HG02798 (cell line): ENCODE data around the gene SMIM24.

Experiments used
- ATAC-seq: cut with Tn5 transposase; IDR thresholded peaks from one replicate; pipeline ENCODE4 v1.9.1; 2021; ENCODE audit warnings: mild to moderate bottlenecking; ENCODE audit not compliant: unreplicated experiment, poor library complexity

SMIM24 gene

DNA sequence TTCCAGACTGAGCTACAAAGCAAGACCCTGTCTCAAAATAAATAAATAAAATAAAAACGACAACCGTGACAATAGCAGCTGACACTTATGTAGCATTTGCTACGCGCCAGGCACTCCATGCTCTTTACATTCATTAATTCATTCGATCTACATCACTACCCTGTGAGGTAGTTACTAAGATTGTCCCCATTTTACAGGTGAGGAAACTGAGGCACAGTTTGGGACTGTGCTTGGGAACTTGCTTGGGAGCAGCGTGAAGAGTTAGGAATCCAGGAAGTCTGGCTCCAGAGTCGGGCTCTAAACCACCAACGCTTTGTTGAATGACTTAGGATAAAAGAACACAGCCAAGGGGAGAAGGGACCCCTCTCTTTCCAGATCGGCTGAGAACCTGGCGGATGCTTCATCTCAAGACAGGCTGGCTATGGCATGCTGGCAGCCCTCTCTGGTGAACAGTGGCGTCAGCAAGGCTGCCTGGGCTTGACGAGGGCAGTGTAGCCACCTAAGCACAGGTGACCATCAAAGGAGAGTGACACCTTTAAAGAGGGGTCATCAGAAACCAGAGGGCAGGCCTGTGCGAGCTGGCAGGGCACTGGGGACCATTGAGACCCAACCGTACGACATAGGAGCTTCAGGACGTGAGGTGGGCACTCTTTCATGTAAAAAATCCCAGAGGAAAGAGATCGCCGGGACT lies 19.6 kb upstream of the SMIM24 start:
- ATAC-seq: no peak

DNA sequence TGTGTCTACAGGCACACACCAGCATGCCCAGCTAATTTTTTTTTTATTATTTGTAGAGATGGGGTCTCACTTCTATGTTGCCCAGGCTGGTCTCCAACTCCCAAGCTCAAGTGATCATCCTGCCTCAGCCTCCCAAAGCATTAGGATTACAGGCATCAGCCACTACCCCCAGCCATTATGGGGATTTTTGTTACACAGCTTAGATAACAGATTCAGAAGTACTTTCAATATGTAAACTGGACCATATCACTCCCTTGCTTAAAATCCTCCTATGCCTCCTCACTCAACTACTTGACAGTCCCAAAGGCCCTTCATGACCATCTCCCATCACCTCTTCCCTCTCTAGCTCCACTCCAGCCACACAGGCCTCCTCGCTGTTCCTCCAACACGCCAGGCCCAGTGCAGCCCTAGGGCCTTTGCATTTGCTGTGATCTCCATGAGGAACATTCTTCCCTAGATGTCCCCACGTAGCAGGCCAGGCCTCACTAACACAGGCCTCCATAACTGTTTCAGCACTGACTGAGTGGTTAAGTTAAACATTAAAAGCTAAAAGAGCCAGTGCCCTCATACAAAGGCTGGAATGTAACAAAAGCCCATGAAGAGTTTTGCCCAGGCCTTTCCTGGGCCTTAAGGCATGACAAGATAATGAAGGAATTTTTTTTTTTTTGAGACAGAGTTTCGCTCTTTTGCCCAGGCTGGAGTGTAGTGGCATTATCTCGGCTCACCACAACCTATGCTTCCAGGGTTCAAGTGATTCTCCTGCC lies 17.6 kb upstream of the SMIM24 start:
- no peak for ATAC-seq

DNA sequence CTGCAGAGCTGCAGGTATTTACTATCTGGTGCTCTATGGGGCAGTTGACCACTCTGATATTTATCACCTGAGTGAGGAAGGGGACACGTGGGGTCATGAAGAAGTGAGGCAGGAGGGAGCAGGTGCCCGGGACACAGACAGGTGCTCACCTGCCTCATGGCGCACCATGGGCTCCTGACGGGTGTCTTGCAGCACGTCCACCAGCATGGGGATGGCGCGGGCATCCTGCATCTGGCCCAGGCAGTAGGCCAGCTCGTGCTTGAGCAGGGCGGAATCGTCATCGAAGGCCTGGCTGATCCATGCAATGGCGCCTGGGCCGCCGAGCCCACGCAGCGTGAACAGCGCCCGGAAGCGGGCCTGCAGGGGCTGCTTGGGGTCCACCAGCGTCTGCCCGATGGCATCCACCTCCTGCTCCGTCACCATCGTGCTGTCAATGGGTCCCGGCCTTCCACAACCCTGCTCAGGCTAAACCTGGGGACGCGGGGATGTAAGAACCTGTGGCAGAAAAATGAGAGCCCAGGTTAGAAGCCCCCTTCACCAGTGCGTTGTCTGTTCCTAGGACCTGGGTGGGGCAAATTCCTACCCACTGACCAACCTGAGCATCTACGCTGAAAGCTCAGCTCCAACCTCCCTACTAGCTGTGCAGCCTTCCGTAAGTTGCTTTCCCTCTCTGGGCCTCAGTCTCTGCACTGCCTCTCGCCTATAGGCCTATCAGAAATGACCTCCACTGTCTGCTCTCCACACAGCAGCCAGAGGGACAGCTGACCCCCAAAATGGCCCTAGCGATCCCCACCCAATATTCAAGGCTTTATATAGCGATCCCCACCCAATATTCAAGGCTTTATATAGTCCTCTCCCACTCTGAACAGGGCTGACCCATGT lies 16.3 kb upstream of the SMIM24 start:
- ATAC-seq: no peak

DNA sequence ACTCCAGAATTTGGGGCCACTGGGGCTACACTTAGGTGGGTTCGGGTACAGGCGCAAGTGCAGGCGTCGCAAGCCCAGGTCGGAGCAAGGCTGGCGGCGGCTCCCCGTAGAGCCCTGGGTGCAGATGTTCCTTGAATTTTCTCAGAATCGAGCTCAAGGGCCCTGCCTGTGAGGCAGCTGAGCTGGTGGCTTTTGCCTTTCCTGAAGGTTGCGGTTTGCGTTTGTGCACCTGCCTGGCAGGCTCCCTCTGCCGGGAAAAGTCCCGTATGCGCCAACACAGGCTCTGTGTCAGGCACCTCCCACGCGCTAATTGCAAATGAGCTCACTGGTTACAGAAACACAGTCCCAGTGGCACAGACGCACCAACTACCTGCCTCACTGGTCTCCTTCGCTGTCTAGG lies 14.2 kb upstream of the SMIM24 start:
- no peak for ATAC-seq

DNA sequence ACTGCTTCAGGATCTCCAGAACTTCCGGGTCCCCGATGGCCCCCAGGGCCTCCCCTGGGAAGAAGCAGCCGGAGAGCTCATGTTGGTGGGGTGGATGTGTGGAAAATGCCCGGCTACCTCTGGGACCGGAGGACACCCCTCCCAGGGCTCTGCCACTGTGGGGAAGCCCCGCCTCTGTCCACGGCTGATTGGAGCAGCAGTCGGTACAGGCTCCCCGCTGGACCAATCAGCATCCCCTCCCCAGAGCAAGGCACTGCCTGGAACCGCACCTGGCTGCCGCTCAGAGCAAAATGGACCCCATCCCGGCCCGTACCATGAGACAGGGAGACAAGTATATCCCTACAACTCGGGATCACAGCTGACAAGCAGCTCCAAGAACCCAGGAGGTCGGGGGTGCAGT lies 13.7 kb upstream of the SMIM24 start:
- no peak for ATAC-seq

DNA sequence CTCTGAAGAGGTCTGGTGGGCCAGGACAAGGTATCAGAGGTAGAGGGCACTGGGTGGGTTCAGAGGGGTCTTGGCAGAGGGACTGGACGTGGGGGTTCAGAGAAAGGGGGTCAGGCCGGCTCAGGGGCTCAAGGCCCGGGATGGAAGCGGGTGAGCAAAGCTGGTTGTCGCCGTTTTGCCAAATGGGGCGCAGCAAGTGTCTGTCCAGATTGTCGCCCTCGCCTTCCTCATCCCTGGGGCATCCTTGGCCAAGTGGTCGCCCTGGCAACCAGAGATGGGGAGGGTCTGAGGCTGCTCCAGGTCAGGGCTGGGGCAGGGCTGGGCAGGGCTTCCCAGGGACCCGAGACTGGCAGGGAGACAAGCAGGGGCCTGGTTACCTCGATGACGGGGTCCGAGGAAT lies 13.3 kb upstream of the SMIM24 start:
- ATAC-seq: no peak

DNA sequence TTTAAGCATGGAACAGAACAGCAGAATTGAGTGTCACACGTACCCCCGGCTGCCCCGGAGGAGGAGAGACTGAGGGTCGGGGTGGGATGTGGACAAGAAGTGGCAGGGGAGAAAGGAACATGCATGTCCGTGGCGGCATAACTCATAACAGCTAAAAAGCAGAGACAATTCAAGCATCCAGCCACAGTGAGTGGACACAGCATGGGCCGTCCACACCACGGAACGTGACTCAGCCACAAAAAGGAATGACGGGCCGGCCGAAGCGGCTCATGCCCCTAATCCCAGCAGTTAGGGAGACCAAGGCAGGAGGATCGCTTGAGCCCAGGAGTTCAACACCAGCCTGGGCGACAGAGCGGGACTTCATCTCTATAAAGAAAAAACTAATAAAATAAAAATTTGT lies 12.6 kb upstream of the SMIM24 start:
- ATAC-seq: no peak

DNA sequence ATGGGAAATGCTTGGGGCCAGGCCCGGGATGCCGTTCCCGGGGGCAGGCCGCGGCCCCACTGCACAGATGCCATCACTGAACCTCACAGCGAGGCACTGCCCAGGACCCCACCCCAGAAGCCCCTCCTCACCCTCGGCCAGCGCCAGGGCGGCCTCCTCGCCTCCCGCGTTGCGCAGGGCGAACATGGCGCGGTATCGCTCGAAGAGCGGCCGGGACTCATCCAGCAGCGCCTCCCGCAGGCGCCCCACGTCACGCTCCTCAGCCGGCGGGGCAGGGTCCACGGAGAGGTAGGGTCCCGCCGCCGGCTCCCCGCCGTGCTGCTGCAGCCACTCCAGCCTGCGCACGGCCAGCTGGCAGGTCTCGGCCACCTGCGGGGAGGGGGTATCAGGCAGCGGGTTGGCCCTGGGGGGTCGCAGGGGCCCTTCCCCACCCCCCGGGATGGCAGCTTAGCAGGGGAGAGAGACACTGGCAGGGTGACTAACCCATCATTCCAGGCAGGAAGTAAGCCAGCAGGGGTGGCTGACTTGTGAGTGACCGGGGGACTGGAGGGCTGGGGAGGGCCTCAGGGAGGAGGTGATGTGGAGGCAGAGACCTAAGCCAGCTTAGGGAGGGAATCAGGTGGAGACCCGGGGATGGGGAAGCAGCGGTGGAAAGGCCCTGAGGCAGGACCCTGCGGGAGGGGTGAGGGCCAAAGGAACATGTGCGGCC lies 12.0 kb upstream of the SMIM24 start:
- ATAC-seq: no peak

DNA sequence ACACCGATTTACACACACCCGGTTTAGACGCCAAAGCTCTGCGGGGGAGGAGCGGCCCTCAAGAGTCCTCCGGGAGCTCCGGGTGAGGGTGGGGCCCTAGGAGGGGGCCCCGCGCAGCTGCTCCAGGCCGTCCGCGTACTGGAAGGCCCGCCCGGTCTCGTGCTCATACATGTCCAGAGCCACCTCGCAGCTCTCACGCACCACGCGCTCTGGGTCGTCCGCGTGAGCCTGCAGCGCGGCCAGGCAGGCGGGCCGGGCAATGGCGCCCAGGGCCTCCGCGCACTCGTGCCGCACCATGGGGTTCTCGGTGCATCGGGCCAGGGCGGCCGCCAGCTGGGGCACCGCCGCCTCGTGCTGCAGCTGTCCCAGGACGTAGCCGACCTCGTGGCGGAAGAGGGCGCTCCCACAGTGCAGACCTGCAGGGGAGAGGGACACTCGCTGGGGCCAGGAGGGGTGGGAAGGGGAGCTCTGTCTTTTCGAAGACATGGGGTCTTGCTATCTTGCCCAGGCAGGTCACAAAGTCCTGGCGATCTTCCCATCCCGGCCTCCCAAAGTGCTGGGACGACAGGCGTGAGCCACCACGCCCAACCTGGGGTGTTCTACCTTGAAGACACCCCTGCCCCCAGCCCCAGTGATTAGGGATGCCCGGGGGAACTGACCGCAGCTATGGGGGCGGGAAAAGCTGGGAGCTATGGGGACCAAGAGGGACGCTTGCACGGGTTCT lies 11.2 kb upstream of the SMIM24 start:
- ATAC-seq: no peak

DNA sequence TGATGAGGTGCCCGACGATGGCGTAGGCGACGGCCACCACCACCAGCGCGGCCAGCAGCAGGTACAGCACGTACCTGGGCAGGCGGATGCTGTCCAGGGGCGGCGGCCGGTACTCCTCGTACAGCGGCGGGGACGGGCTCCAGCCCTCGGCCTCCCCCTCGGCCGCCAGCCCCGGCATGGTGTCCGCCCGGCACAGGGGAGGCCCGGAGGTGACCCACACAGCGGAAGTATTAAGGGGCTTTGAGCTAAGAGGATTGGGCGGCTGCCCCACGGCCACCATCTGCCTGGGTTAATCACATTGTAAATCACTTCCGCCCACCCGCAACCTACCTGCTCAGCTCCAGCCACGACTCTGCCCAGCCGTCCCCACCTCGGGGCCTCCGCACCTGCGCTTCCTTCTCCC lies 2.9 kb upstream of the SMIM24 start, which contains the start of gene SMIM44:
Gene SMIM44 (minus strand): TSS at position 216 of the 403 bp plus-strand sequence. CDS start 38 bp downstream, at position 178.
- ATAC-seq: no peak

DNA sequence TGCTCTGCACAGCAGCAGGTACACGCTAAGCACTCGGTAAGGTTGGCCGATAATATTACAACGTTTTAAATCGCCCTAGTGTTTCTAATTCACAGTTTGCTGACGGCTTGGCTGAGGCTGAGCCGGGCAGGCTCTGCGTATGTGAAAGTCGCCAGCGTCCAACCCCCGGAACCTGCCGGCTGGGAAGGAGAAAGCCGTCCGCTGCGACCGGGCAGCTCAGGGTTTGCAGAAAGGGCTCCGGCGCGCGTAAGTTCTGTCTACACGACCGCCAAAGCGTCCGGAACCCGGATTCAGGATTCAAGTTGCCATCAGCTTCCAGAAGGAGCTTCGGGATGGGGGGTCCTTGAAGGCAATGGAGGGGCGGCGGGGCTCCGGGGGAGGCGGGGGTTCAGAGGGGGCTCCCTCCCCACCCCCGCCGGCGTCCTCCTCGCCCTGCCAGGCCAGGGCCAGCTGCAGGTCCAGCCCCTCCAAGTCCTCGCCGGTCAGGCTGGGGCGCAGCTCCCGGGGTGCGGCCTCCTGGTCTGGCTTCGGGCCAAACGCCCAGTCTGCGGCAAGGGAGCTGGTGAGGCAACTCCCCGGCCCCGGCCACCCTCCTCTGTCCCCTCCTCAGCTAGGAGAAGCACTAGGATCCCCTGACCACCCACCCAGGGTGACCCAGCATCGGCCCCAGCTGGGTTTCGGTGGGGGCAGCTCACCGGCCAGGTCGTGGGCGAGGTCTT lies 2.3 kb upstream of the SMIM24 start:
- no peak for ATAC-seq

DNA sequence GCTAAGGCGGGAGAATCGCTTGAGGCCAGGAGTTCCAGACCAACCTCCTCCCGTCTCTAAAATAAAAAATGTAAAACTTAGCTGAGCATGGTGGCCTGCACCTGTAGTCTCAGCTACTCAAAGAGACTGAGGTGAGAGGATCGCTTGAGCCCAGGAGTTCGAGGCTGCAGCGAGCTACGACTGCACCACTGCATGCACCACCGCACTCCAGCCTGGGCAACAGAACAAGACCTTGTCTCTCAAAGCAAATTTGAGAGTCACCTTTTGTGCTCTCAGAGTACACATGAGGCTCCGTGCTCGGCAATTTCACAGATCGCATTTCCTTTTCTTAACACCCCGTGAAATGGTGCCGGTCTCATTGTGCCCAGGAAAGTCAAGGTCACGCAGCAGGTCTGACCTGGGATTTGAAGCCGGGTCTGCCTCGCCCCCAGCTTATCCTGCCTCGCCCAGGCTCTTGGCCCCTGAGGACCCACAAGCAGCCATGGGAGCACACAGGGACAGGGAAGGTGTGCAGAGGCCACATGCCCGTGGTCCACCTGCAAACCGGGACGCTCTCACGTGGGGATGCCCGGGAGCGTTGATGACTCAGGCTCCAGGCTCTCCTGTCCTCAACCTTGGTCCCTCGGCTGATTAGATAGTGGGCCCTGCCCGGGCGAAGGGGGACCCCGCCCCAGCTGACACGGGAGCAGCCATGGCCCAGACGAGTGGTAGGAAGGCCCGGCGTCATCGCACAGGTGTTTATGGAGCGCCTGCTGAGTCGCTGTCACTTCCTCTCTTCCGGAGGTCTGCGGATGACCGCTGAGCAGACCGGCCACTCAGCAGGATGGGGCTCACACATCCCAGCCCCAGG lies 1.1 kb upstream of the SMIM24 start:
- ATAC-seq: no peak

DNA sequence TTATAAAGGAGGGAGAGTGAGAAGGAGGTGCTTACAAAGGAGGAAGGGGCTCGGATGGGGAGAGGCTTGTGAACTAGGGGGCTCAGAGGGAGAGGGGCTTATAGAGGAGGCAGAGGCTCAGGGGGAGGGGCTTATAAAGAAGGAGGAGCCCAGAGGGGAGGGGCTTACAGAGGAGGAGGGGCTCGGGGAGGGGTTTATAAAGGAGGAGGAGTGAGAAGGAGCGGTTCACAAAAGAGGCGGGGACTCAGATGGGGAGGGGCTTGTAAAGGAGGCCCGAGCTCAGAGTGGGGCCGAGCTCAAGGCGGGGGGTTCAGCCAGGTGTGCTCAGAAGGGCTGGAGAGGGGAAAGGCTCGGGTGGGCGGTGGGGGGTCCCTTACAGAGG lies 500 bp downstream of the SMIM24 start:
- no peak for ATAC-seq

DNA sequence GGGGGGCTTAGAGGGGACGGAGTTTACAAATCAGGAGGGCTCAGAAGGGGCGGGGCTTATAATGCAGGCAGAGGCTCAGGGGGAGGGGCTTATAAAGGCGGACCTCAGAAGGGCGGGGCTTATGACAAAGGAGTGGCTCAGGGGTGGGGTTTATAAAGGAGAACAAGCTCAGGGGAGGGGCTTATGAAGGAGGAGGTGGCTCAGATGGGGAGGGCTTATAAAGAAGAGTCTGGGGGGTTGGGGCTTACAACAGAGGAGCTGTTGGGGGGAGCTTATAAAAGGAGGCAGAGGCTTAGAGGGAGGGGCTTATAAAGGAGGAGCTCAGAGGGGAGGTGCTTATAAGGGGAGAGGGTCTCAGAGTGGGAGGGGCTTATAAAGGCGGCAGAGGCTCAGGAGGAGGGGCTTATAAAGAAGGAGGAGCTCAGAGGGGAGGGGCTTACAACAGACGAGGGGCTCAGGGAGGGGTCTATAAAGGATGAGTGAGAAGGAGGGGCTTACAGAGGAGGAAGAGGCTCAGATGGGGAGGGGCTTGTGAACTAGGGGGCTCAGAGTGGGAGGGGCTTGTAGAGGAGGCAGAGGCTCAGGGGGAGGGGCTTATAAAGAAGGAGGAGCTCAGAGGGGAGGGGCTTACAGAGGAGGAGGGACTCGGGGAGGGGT lies 1.0 kb downstream of the SMIM24 start:
- no peak for ATAC-seq

DNA sequence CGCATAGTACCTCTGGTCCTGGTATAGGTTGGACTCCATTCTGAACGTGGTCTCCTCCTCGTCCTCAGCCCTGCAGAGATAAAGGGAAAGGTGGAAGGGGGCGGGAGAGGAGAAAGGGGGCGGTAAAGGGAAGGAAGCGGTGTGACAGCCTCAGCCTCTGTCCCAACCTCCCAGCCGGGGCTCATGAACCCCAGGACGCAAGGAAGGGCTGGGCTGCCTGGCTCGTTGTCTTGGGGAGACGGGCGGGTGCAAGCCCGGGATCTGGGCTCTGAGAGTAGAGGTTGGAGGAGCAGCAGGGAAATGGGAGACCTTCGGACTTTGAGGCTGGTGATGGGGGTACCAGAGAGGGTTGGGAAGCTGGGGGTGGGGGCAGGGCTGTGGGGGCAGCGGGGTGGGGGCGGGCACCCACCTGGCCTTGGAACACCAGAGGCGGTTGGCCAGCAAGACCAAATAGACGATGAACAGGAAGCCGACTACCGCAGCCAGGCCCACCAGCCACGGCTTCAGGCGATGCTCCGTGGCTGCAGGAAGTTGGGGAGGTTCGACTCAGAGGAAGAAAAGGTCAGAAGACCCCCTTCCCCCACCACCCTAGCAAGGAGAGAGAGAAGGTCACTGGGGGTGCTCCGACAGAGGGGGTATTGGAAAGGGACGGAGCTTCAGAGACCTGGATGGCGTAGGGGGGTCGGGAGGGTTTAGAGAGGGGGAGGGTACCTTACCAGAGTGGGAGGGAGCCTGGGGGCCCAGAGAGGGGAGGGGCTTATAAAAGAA lies 1.7 kb downstream of the SMIM24 start:
- no peak for ATAC-seq

DNA sequence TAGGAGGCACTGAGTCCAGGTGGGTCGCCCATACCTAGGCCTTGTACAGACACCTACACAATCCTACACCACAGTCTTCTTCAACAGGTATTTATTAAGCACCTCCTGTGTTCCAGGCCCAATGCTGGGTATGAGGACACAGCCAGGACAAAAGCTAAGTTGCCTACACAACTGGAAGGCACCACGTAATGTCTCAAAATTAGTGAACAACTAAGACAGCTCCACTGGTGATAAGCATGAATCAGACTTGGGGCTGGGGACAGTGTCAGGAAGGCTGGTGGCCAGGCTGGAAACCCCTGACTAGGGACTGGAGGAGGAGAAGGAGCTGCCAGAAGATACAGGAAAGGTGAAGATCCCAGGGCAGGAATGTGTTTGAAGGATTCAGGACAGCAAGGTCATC lies 2.4 kb downstream of the SMIM24 start:
- ATAC-seq: no peak

DNA sequence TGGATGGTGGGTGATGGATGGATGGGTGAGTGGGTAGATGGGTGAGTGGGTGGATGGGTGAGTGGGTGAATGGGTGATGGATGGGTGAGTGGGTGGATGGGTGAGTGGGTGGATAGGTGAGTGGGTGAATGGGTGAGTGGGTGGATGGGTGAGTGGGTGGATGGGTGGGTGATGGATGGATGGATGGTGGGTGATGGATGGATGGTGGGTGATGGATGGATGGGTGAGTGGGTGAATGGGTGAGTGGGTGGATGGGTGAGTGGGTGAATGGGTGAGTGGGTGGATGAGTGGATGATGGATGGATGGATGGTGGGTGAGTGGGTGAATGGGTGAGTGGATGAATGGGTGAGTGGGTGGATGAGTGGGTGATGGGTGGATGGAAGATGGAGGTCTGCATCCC lies 2.8 kb downstream of the SMIM24 start:
- ATAC-seq: no peak
